ENCODE data around the gene BPHL. TPM values are rescaled to one million over a fixed set of nuclear protein-coding genes. Genes with fewer than 3 reads are reported as not detected.

Gene BPHL
- total RNA-seq, 6 experiments from 2014 or later: 9.3 to 14.6 (median 11.9) TPM

GRCh38 chr6:3142536-3142935 is 24.0 kb downstream of the BPHL start:
- Mint-ChIP-seq H3K27ac (no peak overlapping the region), H3K27me3 (ENCODE audit: insufficient read depth) (peaks cover 3% of the 10 kb centered on the region; the same call in 1 of the 2 replicates), H3K4me3 (no peak overlapping the region), H3K9me3 (peaks cover 2% of the 10 kb centered on the region; the same call in 1 of the 2 replicates), H3K36me3 (ENCODE audit: low read depth) (peaks cover 19% of the 10 kb centered on the region), H3K4me1 (ENCODE audit: low read depth) (peaks cover 26% of the 10 kb centered on the region)
- no peak for TF ChIP-seq CTCF (IDR thresholded peaks at IDR 0.05)
- no peak for DNase-seq

- no peak for TF ChIP-seq CTCF (IDR thresholded peaks at IDR 0.05)
- H3K4me1 Mint-ChIP-seq (ENCODE audit: low read depth): peaks cover 20% of the 10 kb centered on the region
- no peak for DNase-seq
- H3K36me3 Mint-ChIP-seq (ENCODE audit: low read depth): peaks cover 19% of the 10 kb centered on the region
- no peak overlapping the region for H3K4me3 Mint-ChIP-seq
- no peak overlapping the region for H3K27ac Mint-ChIP-seq
- H3K27me3 Mint-ChIP-seq (ENCODE audit: insufficient read depth): peaks cover 3% of the 10 kb centered on the region; the same call in 1 of the 2 replicates
- peaks cover 3% of the 10 kb centered on the region; the same call in 1 of the 2 replicates for H3K9me3 Mint-ChIP-seq
Measured at GRCh38 chr6:3143158-3143557, 24.6 kb downstream of the BPHL start.

- DNase-seq: no peak
- H3K27ac Mint-ChIP-seq: no peak overlapping the region
- peaks cover 3% of the 10 kb centered on the region; the same call in 1 of the 2 replicates for H3K9me3 Mint-ChIP-seq
- H3K4me1 Mint-ChIP-seq (ENCODE audit: low read depth): peaks cover 5% of the 10 kb centered on the region
- peaks cover 3% of the 10 kb centered on the region; the same call in 1 of the 2 replicates for H3K27me3 Mint-ChIP-seq (ENCODE audit: insufficient read depth)
- H3K4me3 Mint-ChIP-seq: no peak overlapping the region
- no peak for TF ChIP-seq CTCF (IDR thresholded peaks at IDR 0.05)
- H3K36me3 Mint-ChIP-seq (ENCODE audit: low read depth): peaks cover 14% of the 10 kb centered on the region
Measured at GRCh38 chr6:3144571-3144970, 26.1 kb downstream of the BPHL start.

- H3K27ac Mint-ChIP-seq: no peak overlapping the region
- H3K27me3 Mint-ChIP-seq (ENCODE audit: insufficient read depth): peaks cover 3% of the 10 kb centered on the region
- peaks cover 26% of the 10 kb centered on the region for H3K36me3 Mint-ChIP-seq (ENCODE audit: low read depth)
- no peaks in the 10 kb centered on the region for H3K4me1 Mint-ChIP-seq (ENCODE audit: low read depth)
- peaks cover 3% of the 10 kb centered on the region; the same call in 1 of the 2 replicates for H3K9me3 Mint-ChIP-seq
- TF ChIP-seq CTCF (IDR thresholded peaks at IDR 0.05): peak; percentile 32
- DNase-seq: no peak
- no peak overlapping the region for H3K4me3 Mint-ChIP-seq
Measured at GRCh38 chr6:3147914-3148757, 29.6 kb downstream of the BPHL start.

GRCh38 chr6:3151691-3152090 is 33.2 kb downstream of the BPHL start:
- H3K27ac Mint-ChIP-seq: no peak overlapping the region
- DNase-seq: no peak

More at GRCh38 chr6:3151691-3152090, 33.2 kb downstream of the BPHL start:
- Mint-ChIP-seq H3K4me1 (ENCODE audit: low read depth) (peaks cover 19% of the 10 kb centered on the region), H3K9me3 (peaks cover 3% of the 10 kb centered on the region; the same call in 1 of the 2 replicates), H3K27me3 (ENCODE audit: insufficient read depth) (peaks cover 9% of the 10 kb centered on the region), H3K4me3 (no peak overlapping the region), H3K36me3 (ENCODE audit: low read depth) (peaks cover 42% of the 10 kb centered on the region)
- TF ChIP-seq CTCF (IDR thresholded peaks at IDR 0.05): no peak

All from HFFc6 (cell line).